ENCODE measurements around the gene TEF.
A peak's percentile ranks its signal among the peaks of the same experiment; 100 is the strongest.

TEF gene

GRCh38 chr22:41355895-41356294 lies 25.8 kb upstream of the TEF start:
- no peak for DNase-seq

GRCh38 chr22:41356430-41357028 lies 25.2 kb upstream of the TEF start:
- no peak for DNase-seq

- no peak for DNase-seq
Measured at GRCh38 chr22:41357191-41357590, 24.6 kb upstream of the TEF start.

GRCh38 chr22:41358927-41359326 lies 22.8 kb upstream of the TEF start:
- no peak for DNase-seq

- DNase-seq = no peak
Measured at GRCh38 chr22:41359376-41359775, 22.4 kb upstream of the TEF start.

GRCh38 chr22:41360126-41360525 lies 21.6 kb upstream of the TEF start:
- DNase-seq = no peak

GRCh38 chr22:41361716-41362310 lies 19.9 kb upstream of the TEF start:
- DNase-seq = no peak

GRCh38 chr22:41362615-41363014 lies 19.1 kb upstream of the TEF start:
- DNase-seq = no peak

GRCh38 chr22:41364233-41364632 lies 17.5 kb upstream of the TEF start:
- DNase-seq = no peak

- DNase-seq = no peak
Measured at GRCh38 chr22:41364955-41365354, 16.8 kb upstream of the TEF start.

GRCh38 chr22:41365425-41365824 lies 16.3 kb upstream of the TEF start:
- DNase-seq = no peak

GRCh38 chr22:41366323-41367029 lies 15.3 kb upstream of the TEF start:
- no peak for DNase-seq

- peak; percentile 15 for DNase-seq
Measured at GRCh38 chr22:41367039-41367679, 14.6 kb upstream of the TEF start.

GRCh38 chr22:41367680-41368542 lies 13.8 kb upstream of the TEF start:
- no peak for DNase-seq

- DNase-seq = no peak
Measured at GRCh38 chr22:41368543-41369423, 13.0 kb upstream of the TEF start.

- DNase-seq = no peak
Measured at GRCh38 chr22:41369424-41369745, 12.4 kb upstream of the TEF start.

- DNase-seq = no peak
Measured at GRCh38 chr22:41369837-41370236, 11.9 kb upstream of the TEF start.

- no peak for DNase-seq
Measured at GRCh38 chr22:41377846-41378245, 3.9 kb upstream of the TEF start.

GRCh38 chr22:41380993-41381328 lies 781 bp upstream of the TEF start:
- no peak for DNase-seq

- DNase-seq = peak; percentile 58 to 61
Measured at GRCh38 chr22:41382098-41382578, 396 bp downstream of the TEF start.

- DNase-seq = no peak
Measured at GRCh38 chr22:41382610-41383009, 868 bp downstream of the TEF start.

GRCh38 chr22:41383085-41383484 lies 1.3 kb downstream of the TEF start:
- no peak for DNase-seq

Data from activated CD4-positive, alpha-beta T cell treated with anti-CD3 and anti-CD28 coated beads, Interleukin-2, amount 50 U/mL, for 48 hours (primary cell).